Measurements from ENCODE around the gene SLC19A1. TPM values are rescaled to one million over a fixed set of nuclear protein-coding genes. Genes with fewer than 3 reads are reported as not detected.

Gene SLC19A1
- total RNA-seq, 4 donors from 2014 or later = 1.8 to 9.6 (median 2.1) TPM

DNA sequence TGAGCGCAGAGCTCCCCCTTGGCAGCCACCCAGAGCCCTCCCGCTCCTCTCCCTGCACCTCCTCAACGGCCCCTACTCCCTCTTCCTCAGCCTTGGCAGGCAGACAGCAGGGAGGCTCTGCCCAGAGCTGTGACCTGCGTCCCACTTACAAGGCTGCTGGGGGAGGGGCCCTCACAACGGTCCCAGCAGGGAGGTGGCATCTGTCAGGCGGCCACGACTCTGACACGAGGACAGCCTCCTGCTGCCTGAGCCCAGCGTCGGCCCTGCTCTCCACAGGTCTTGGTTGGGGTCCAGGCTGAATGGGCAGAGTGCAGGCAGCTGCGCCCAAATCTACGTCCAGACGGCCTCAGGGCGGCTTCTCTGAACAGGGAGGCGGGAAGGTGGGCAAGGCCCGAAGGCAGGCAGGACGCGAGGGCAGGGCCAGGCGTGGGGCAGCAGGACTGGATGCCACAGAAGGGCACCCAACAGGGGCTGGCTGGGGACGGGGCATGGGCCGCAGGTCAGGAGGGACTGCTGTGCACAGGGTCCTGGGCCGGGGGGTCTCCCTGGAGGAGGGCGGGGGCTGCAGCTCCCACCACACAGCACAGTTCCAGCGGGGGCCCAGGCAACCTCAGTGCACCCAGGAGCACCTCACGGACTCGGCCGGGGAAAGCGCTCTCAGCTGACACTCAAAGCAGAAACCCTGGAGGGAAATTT is 7.5 kb downstream of the SLC19A1 start:
- in situ Hi-C loops (cut with MboI; ENCODE audit: low sequenced_read_pairs in 4 of 4) (no loop called here), intact Hi-C loops (cut with DNase I; ENCODE audit: low total_unique reads) (no loop called here)
- ATAC-seq = peak; percentile 53 to 65
- Histone ChIP-seq H3K27ac (no peak overlapping the region), H3K27me3 (no peaks in the 10 kb centered on the region), H3K9me3 (no peaks in the 10 kb centered on the region), H3K4me1 (peaks cover 10 to 12% of the 10 kb centered on the region in 2 donors), H3K4me3 (no peak overlapping the region), H3K36me3 (no peaks in the 10 kb centered on the region)
- TF ChIP-seq POLR2A (IDR thresholded peaks at IDR 0.05) = no peak
- TF ChIP-seq, protein P1, sequence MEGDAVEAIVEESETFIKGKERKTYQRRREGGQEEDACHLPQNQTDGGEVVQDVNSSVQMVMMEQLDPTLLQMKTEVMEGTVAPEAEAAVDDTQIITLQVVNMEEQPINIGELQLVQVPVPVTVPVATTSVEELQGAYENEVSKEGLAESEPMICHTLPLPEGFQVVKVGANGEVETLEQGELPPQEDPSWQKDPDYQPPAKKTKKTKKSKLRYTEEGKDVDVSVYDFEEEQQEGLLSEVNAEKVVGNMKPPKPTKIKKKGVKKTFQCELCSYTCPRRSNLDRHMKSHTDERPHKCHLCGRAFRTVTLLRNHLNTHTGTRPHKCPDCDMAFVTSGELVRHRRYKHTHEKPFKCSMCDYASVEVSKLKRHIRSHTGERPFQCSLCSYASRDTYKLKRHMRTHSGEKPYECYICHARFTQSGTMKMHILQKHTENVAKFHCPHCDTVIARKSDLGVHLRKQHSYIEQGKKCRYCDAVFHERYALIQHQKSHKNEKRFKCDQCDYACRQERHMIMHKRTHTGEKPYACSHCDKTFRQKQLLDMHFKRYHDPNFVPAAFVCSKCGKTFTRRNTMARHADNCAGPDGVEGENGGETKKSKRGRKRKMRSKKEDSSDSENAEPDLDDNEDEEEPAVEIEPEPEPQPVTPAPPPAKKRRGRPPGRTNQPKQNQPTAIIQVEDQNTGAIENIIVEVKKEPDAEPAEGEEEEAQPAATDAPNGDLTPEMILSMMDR (IDR thresholded peaks at IDR 0.05 in 4 of 5, conservative IDR thresholded peaks at IDR 0.05 in 1 of 5) = no peak
- peak; percentile 23 to 47 for DNase-seq

DNA sequence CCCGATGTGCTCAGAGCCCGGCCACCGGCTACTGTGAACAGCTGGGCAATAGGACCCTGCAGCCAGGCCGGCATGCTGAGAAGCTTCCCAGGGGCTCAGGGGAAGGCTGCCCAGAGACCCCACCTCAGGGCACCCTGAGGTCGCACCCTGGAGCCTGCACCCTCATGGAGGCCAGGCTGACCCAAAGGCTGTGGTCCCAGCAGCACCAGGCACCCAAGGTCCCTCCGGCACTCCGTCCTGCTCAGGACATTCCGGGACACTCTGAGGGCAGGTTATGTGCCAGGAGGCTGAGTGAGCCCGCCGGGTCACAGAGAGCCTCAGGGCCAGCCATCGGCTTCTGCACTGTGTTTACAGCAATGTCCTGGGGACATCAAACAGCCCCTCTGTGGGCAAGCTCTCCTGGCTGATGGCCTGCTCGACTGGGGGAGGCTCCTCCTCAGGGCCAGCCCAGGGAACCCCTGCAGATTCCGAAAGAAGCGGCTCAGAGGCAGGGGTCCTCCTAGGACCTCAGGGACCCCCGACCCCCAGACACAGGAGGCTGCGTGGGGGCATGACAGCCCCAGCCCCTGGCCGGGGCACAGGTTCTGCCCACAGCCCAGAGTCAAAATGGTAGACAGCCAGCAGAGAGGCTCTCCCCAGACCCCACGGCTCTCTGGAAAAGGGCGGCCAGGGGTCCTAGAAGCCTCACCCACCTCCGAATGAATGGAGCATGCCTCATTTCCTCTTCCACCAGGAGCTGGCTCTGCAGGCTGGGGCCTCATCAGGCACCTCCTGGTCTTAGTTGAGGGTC is 8.2 kb downstream of the SLC19A1 start:
- Histone ChIP-seq H3K9me3 (no peaks in the 10 kb centered on the region), H3K27ac (no peak overlapping the region), H3K36me3 (no peaks in the 10 kb centered on the region), H3K4me3 (no peak overlapping the region), H3K27me3 (no peaks in the 10 kb centered on the region), H3K4me1 (peaks cover 10 to 12% of the 10 kb centered on the region in 2 donors)
- no peak for TF ChIP-seq POLR2A (IDR thresholded peaks at IDR 0.05)
- TF ChIP-seq, protein P1 (IDR thresholded peaks at IDR 0.05 in 4 of 5, conservative IDR thresholded peaks at IDR 0.05 in 1 of 5) = no peak
- in situ Hi-C loops (cut with MboI; ENCODE audit: low sequenced_read_pairs in 4 of 4) (no loop called here), intact Hi-C loops (cut with DNase I; ENCODE audit: low total_unique reads) (no loop called here)
- ATAC-seq (no peak), DNase-seq (peak in 1 of 2 donors; percentile 7)

DNA sequence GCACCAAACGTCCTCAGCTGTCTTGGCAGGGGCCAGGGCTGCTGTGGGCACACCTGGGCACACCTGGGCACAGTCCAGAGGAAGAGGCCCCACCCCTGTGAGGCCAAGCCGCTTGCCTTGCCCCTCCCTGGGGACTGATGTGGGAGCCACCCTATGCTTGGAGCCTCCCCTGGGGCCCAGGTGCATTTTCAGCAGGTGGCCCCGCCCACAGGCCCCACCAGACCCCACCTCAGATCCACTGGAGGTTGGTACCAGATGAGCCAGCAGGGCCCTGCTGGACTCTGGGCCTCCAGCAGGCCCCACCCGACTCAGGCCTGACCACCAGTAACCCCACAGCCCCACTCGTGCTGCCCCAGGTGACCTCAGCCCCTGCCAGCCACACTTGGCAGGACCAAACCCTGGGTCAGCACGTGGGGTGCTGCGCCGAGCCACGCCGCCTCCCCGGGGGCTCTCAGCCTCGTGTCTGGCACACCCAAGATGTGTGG is 8.8 kb downstream of the SLC19A1 start:
- no peak overlapping the region for H3K4me3 ChIP-seq
- no peaks in the 10 kb centered on the region for H3K27me3 ChIP-seq
- H3K9me3 ChIP-seq = no peaks in the 10 kb centered on the region
- ATAC-seq (no peak), DNase-seq (peak in 1 of 2 donors; percentile 10)
- peaks cover 10 to 12% of the 10 kb centered on the region in 2 donors for H3K4me1 ChIP-seq
- intact Hi-C loops (cut with DNase I; ENCODE audit: low total_unique reads) (no loop called here), in situ Hi-C loops (cut with MboI; ENCODE audit: low sequenced_read_pairs in 4 of 4) (no loop called here)
- no peak overlapping the region for H3K27ac ChIP-seq
- TF ChIP-seq, protein P1 (IDR thresholded peaks at IDR 0.05 in 4 of 5, conservative IDR thresholded peaks at IDR 0.05 in 1 of 5) = no peak
- no peak for TF ChIP-seq POLR2A (IDR thresholded peaks at IDR 0.05)
- no peaks in the 10 kb centered on the region for H3K36me3 ChIP-seq

DNA sequence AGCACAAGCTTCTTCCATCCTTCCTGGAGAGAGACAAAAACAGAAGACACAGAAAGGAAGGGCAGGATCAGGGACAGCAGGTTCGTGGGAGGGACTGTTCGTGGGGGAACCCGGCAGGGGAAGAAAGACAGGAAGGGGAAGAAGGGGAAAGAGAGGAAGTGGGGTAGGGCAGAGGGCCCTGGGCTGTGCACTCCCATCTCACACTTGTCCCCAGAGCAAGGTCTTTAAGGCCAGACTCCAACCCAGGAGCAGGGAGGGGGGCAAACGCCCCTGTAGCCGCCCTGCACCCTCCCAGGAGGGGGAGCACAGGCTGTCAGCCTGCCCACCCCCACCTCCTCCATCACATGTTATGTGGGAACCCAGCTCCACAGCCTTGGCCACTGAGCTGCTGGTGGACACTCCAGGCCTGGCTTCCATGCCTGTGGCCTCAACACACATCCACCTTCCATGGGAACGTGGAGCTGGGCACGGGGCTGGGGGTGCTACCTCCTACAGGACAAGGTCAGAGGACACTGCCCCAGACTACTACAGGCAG is 9.3 kb downstream of the SLC19A1 start:
- intact Hi-C loops (cut with DNase I; ENCODE audit: low total_unique reads) (no loop called here), in situ Hi-C loops (cut with MboI; ENCODE audit: low sequenced_read_pairs in 4 of 4) (no loop called here)
- ATAC-seq (no peak), DNase-seq (peak in 1 of 2 donors; percentile 7)
- no peak for TF ChIP-seq POLR2A (IDR thresholded peaks at IDR 0.05)
- TF ChIP-seq, protein P1 (IDR thresholded peaks at IDR 0.05 in 4 of 5, conservative IDR thresholded peaks at IDR 0.05 in 1 of 5) = no peak
- peaks cover 10 to 12% of the 10 kb centered on the region in 2 donors for H3K4me1 ChIP-seq
- H3K36me3 ChIP-seq = no peaks in the 10 kb centered on the region
- no peak overlapping the region for H3K4me3 ChIP-seq
- H3K27ac ChIP-seq = no peak overlapping the region
- no peaks in the 10 kb centered on the region for H3K9me3 ChIP-seq
- no peaks in the 10 kb centered on the region for H3K27me3 ChIP-seq
